GM21367 (cell line): ENCODE measurements around the gene CRTC3.
"Not testable (repeated sequence)": the region's sequence is repeated elsewhere in the genome, so short reads cannot be mapped to it uniquely, and the experiment has no call there.

Source experiments
- ATAC-seq: cut with Tn5 transposase; IDR thresholded peaks from one replicate; pipeline ENCODE4 v1.9.1; 2021; ENCODE audit not compliant: unreplicated experiment

The CRTC3 gene

GRCh38 chr15:90646662-90647305 is 117.1 kb downstream of the CRTC3 start:
- no peak for ATAC-seq

GRCh38 chr15:90647326-90647725 is 117.6 kb downstream of the CRTC3 start:
- ATAC-seq: no peak

- ATAC-seq: peak; percentile 51
These were observed 118.7 kb downstream of the CRTC3 start for GRCh38 chr15:90648137-90649070.

GRCh38 chr15:90650117-90650955 is 120.6 kb downstream of the CRTC3 start:
- ATAC-seq: no peak

- ATAC-seq: no peak
These were observed 121.4 kb downstream of the CRTC3 start for GRCh38 chr15:90650956-90651689.

GRCh38 chr15:90654233-90655136 is 124.8 kb downstream of the CRTC3 start:
- no peak for ATAC-seq

GRCh38 chr15:90657520-90658172 is 127.9 kb downstream of the CRTC3 start:
- not testable (repeated sequence) for ATAC-seq

- no peak for ATAC-seq
These were observed 129.8 kb downstream of the CRTC3 start for GRCh38 chr15:90659481-90659880.

GRCh38 chr15:90660195-90660998 is 130.7 kb downstream of the CRTC3 start:
- ATAC-seq: peak; percentile 47

- ATAC-seq: peak; percentile 1
These were observed 131.2 kb downstream of the CRTC3 start for GRCh38 chr15:90660999-90661330.

GRCh38 chr15:90664081-90664461 is 134.3 kb downstream of the CRTC3 start:
- not testable (repeated sequence) for ATAC-seq

- ATAC-seq: no peak
These were observed 135.0 kb downstream of the CRTC3 start for GRCh38 chr15:90664650-90665287.

GRCh38 chr15:90665288-90666134 is 135.8 kb downstream of the CRTC3 start:
- peak; percentile 50 for ATAC-seq

- ATAC-seq: no peak
These were observed 136.6 kb downstream of the CRTC3 start for GRCh38 chr15:90666135-90666909.

GRCh38 chr15:90667073-90667754 is 137.5 kb downstream of the CRTC3 start:
- no peak for ATAC-seq
